Right cardiac atrium (tissue), 5 donors: ENCODE measurements around the gene FOXP1. TPM values are rescaled to one million over a fixed set of nuclear protein-coding genes. Genes with fewer than 3 reads are reported as not detected.
A peak's percentile ranks its signal among the peaks of the same experiment; 100 is the strongest.

Experiments
- ATAC-seq, 2 donors: fragments of 200-7000 bp; cut with Tn5 transposase; one replicate each; pipeline versions ENCODE4 v1.8.0 to v1.9.1; 2020; ENCODE audit warnings: moderate library complexity in 2 of 2, mild to moderate bottlenecking in 1 of 2
- DNase-seq, 3 donors: peaks; one replicate each; pipeline ENCODE4 v3.0.0-alpha.2; 2020
- H3K27ac ChIP-seq: one replicate; pipeline ENCODE4 v1.5.1; 2013; ENCODE audit warnings: mild to moderate bottlenecking, low read length, control low read depth, moderate library complexity
- H3K27me3 ChIP-seq: one replicate; pipeline ENCODE4 v1.6.1; 2013; ENCODE audit not compliant: control insufficient read depth, insufficient read depth
- H3K4me1 ChIP-seq: one replicate; pipeline ENCODE4 v1.6.1; 2013; ENCODE audit warnings: low read length; ENCODE audit not compliant: control insufficient read depth, insufficient read depth
- H3K4me3 ChIP-seq: one replicate; pipeline ENCODE4 v1.5.1; 2013; ENCODE audit warnings: low read length, control low read depth
- H3K9me3 ChIP-seq: one replicate; pipeline ENCODE4 v1.6.1; 2013; ENCODE audit warnings: low read length; ENCODE audit not compliant: control insufficient read depth
- WGBS: extraction: QIAGEN DNeasy Blood & Tissue Kit; methylation state at CpG from one replicate; pipeline ENCODE4 v1.1.7; 2013; 5-methylcytosine and 5-hydroxymethylcytosine counted together
- intact Hi-C, 4 donors: fragments of 100-400 bp; cut with DNase I; formaldehyde crosslinking; loops; one replicate each; pipeline versions ENCODE4 v1.11.0 to v1.14.0; 2022 to 2023
- polyA plus RNA-seq: library from polyadenylated mRNA; stranded (reverse); fragments of 200-250 nt; gene quantifications from one replicate; pipeline ENCODE4 v1.2.3, GENCODE V29; 2013
- total RNA-seq, 4 donors: library from RNA; stranded (reverse); fragmentation: NEBNext Ultra II Directional; extraction: Animal tissue kit (Norgen Biotek cat#: 25700); gene quantifications; one replicate each; pipeline ENCODE4 v1.2.1, GENCODE V29; 2021
- donor health status: healthy with polysubstance abuse.
- donor health status: DM: no; HTN: yes; CAD: no.
- donor health status: DM: no; HTN: no; CAD: no.
- donor health status: DM: no; HTN: yes; CAD: no; lungs with severe emphysema.
- donor health status: DM: yes; HTN: yes; CAD: no.

The FOXP1 gene
- total and polyA plus RNA-seq, 5 donors: 13.6 to 63.4 (median 57.4) TPM

DNA sequence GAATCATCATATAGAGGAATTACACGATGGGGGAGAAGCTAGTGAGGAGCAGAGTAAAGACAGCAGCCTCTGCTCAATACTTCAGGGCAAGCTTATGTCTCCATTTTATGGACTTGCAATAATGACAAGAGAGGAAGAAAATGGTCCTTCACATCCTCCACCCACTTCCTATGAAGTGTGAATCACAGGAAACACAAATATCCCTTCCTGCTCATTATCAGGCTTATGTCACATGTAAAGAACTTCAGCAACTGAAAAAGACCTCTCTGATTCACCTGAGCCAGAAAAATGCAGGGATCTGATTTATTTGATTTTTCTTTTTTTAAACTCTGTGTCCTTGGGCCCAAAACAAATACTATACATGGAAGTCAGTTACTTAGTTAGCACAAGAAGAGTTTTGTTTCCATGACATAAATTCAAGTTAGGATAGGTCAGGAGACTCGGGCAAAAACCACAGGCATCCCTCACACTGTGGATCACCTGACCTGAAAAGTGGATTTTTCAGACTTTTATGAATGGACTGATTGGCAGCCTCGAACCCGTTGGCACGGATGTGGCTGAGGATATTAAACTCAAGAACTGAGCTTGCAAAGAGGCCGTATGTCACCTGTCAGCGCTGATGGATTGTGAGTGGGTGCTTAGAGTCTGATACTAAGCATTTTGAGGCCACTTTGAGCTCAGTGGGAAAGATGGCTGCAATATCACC, 650.3 kb downstream of the FOXP1 start:
- DNase-seq (no peak), ATAC-seq (no peak)
- intact Hi-C loops: loop anchor here in 1 of 4 donors (10.0 kb wide), 1 partner anchor 178 kb away; no protein-coding TSS in a partner anchor
- Histone ChIP-seq H3K4me1 (no peaks in the 10 kb centered on the region), H3K4me3 (no peak overlapping the region), H3K9me3 (no peaks in the 10 kb centered on the region), H3K27ac (no peak overlapping the region), H3K27me3 (no peaks in the 10 kb centered on the region)
- WGBS: 89% methylated on average over 7 of the region's 7 CpGs

DNA sequence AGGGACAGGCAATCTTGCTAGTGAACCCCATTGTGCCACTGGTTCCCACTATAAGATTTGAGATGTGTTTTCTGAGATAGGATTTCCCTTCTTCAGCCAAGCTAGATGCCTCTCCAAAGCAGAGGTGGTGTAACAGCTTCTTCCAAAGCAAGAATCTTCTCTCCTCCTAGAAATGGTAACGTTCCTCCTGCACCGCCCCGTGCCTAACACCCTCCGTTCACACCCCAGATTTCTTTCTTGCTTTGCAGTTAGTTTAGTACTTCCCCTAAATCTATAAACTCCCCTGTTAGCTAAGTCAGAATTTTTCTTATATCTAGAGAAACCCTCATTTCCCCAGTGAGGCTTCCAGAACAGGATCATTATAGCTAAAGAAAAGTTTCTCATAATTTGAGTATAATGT, 653.5 kb downstream of the FOXP1 start:
- no peak for ATAC-seq
- Histone ChIP-seq H3K4me3 (no peak overlapping the region), H3K27me3 (no peaks in the 10 kb centered on the region), H3K9me3 (no peaks in the 10 kb centered on the region), H3K4me1 (no peaks in the 10 kb centered on the region), H3K27ac (no peak overlapping the region)
- intact Hi-C loops: loop anchor here in 1 of 4 donors (10.0 kb wide), 1 partner anchor 175 kb away; no protein-coding TSS in a partner anchor
- DNase-seq: no peak
- 94% methylated on average over 4 of the region's 4 CpGs for WGBS

GRCh38 chr3:70927239-70927638, 656.3 kb downstream of the FOXP1 start:
- no peaks in the 10 kb centered on the region for H3K27me3 ChIP-seq
- WGBS: 96% methylated on average over 4 of the region's 4 CpGs
- H3K27ac ChIP-seq: no peak overlapping the region

DNA sequence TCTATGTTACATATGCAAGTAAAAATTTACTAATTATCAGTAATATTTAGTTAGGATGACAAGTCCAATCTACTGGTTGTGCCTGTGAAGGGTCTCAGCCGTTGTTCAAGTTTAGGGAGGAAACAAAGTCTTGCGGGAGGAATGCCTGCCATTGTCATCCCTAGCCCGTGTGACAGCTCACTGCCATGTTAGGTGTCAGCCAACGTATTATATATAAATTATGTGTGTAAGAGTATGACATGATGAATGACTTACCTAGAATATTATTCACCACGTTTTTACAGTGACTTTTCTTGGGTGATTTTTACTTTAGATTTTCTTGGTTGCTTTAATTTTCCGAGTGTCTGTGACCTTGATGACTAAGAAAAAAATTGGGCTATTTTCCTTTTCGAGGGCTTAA, 656.7 kb downstream of the FOXP1 start:
- Histone ChIP-seq H3K4me3 (no peak overlapping the region), H3K9me3 (no peaks in the 10 kb centered on the region), H3K27ac (no peak overlapping the region), H3K4me1 (no peaks in the 10 kb centered on the region), H3K27me3 (no peaks in the 10 kb centered on the region)
- intact Hi-C loops: no loop called here
- no peak for DNase-seq
- no peak for ATAC-seq
- 82% methylated on average over 7 of the region's 7 CpGs for WGBS

More at GRCh38 chr3:70927239-70927638, 656.3 kb downstream of the FOXP1 start:
- no peaks in the 10 kb centered on the region for H3K4me1 ChIP-seq
- H3K4me3 ChIP-seq: no peak overlapping the region
- DNase-seq (no peak), ATAC-seq (no peak)
- H3K9me3 ChIP-seq: no peaks in the 10 kb centered on the region
- intact Hi-C loops: no loop called here

- no peaks in the 10 kb centered on the region for H3K27me3 ChIP-seq
- H3K4me3 ChIP-seq: no peak overlapping the region
- no peaks in the 10 kb centered on the region for H3K4me1 ChIP-seq
- no peak overlapping the region for H3K27ac ChIP-seq
- DNase-seq: no peak
- intact Hi-C loops: no loop called here
- H3K9me3 ChIP-seq: no peaks in the 10 kb centered on the region
- no peak for ATAC-seq
- WGBS: 73% methylated on average over 3 of the region's 3 CpGs
These were observed 663.9 kb downstream of the FOXP1 start for GRCh38 chr3:70919661-70920060.

DNA sequence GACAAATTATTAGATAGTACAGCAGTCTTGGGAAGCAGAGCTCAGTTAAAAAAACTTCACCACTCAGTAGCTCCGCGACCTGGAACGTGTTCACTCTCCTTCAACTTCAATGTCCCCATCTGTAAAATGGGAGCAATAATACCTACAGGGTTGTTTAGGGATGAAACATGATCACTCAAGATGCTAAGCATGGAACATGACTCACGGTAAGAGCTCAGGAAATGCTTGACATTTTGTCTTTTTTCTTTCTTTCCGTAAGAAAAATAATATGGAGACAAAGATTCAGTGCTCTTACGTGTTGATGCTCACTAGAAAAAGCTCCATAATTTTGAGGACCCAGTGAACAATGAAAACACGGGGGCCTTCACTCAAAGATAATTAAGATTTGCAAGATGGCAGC, 664.4 kb downstream of the FOXP1 start:
- Histone ChIP-seq H3K27ac (no peak overlapping the region), H3K9me3 (no peaks in the 10 kb centered on the region), H3K4me3 (no peak overlapping the region), H3K4me1 (no peaks in the 10 kb centered on the region), H3K27me3 (no peaks in the 10 kb centered on the region)
- ATAC-seq (no peak), DNase-seq (no peak)
- 94% methylated on average over 7 of the region's 7 CpGs for WGBS
- intact Hi-C loops: no loop called here

DNA sequence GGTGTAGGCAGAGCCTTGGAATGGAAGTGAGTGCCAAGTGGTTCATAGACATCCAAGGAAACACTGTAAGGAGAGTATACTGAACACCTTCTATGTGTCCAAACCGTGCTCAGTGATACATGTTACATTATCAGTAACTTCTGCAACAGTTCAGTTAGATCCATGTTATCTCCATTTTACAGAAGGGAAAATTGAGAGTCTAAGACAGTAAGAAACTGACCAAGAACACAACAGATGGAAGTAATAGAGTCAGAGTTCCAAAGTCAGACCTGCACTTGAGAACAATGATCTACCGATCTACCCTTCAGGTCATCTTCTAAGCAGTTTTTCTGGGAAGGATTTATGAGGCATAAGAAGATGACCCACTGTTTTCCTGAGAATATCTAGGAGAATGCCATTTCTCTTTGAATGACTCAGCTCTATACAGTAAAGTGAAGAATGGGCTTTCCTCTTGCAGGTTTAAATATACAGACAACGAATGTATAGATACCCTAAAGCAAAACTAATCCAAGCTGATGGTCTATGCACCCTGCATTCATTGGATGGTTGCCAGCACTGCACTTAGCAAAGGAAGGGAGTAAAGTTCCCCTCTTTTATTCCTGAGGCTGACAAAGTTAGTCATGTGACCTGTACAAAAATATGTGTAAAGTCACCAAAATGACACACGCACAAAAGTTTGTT, 667.0 kb downstream of the FOXP1 start:
- DNase-seq: no peak
- Histone ChIP-seq H3K27ac (no peak overlapping the region), H3K9me3 (no peaks in the 10 kb centered on the region), H3K27me3 (no peaks in the 10 kb centered on the region), H3K4me1 (no peaks in the 10 kb centered on the region), H3K4me3 (no peak overlapping the region)
- intact Hi-C loops: no loop called here
- ATAC-seq: no peak
- WGBS: 73% methylated on average over 4 of the region's 4 CpGs

DNA sequence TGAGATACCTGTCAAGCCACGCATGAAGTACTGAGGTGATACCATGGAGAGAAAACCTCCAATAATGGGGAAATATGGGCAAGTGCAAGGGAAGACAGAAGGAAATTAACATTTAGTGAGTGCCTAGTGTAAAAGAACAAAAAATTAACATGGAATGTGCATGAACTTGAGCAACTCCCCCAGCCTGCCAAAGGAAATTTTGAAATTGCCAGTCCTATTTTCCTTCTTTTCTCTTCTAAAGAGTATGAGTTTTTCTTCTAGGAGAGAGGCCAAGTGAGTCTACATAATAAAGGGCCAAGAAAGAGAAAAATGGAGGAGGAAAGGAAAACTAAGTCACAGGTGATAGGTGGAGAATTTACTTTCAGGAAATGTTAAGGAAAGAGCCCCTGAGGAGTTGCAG, 668.7 kb downstream of the FOXP1 start:
- Histone ChIP-seq H3K27me3 (no peaks in the 10 kb centered on the region), H3K9me3 (no peaks in the 10 kb centered on the region), H3K27ac (no peak overlapping the region), H3K4me3 (no peak overlapping the region), H3K4me1 (no peaks in the 10 kb centered on the region)
- DNase-seq (no peak), ATAC-seq (peak; percentile 39 to 40)
- intact Hi-C loops: no loop called here
- WGBS: 94% methylated on average over 1 of the region's 1 CpG

- DNase-seq (no peak), ATAC-seq (no peak)
- Histone ChIP-seq H3K9me3 (no peaks in the 10 kb centered on the region), H3K4me1 (no peaks in the 10 kb centered on the region), H3K4me3 (no peak overlapping the region), H3K27me3 (no peaks in the 10 kb centered on the region), H3K27ac (no peak overlapping the region)
- intact Hi-C loops: no loop called here
- WGBS: 94% methylated on average over 5 of the region's 5 CpGs
These were observed 671.8 kb downstream of the FOXP1 start for GRCh38 chr3:70911719-70912118.

DNA sequence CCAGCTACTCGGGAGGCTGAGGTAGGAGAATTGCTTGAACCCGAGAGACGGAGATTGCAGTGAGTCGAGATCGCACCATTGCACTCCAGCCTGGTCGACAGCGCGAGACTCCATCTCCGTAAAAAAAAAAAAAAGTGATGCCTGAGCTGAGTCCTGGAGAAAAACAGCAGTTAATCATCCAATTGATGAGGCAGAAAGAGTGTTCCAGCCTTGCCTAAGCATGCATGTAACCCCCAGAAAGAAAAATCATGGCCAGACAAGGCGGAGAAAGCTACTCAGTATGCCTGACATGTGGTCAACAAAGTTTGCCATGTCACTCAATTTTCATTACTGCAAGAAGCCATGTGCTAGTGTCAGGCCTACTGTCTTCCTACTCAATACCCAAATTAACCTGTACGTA, 678.0 kb downstream of the FOXP1 start:
- intact Hi-C loops: no loop called here
- ATAC-seq: no peak
- no peak for DNase-seq
- no peak overlapping the region for H3K27ac ChIP-seq
- no peaks in the 10 kb centered on the region for H3K27me3 ChIP-seq
- H3K4me3 ChIP-seq: no peak overlapping the region
- 97% methylated on average over 11 of the region's 11 CpGs for WGBS
- no peaks in the 10 kb centered on the region for H3K4me1 ChIP-seq
- no peaks in the 10 kb centered on the region for H3K9me3 ChIP-seq
